K562 (cell line): Measurements from ENCODE around the gene CCM2. TPM values are rescaled to one million over a fixed set of nuclear protein-coding genes. Genes with fewer than 3 reads are reported as not detected.
A peak's percentile ranks its signal among the peaks of the same experiment; 100 is the strongest.

ENCODE experiments used
- ATAC-seq: fragments of 200-7000 bp; cut with Tn5 transposase; 3 replicates; pipeline ENCODE4 v1.9.1; 2020; ENCODE audit warnings: moderate library complexity
- BruUV-seq: library from RNA; stranded (reverse); fragments of 400-500 nt; replicated peaks from 2 replicates; lab custom pipeline; 2021; lab: Mats Ljungman, UMichigan
- CTCF ChIA-PET: fragments of 300-600 bp; formaldehyde crosslinking; extraction: SDS; loops from one replicate; lab custom pipeline; 2021; ENCODE audit warnings: low intra/inter-chr PET ratio; lab: Yijun Ruan, JAX
- POLR2A ChIA-PET: fragments of 300-600, 350-650 bp; sonication (Branson Sonifier 250); formaldehyde crosslinking; extraction: SDS; loops from one replicate; lab custom pipeline; 2021; ENCODE audit warnings: antibody characterized with exemption, inconsistent platforms; lab: Yijun Ruan, JAX
- DNase-seq, 4 experiments: peaks; one replicate each; pipeline versions ENCODE4 v3.0.0 to v3.0.0-alpha.2; 2011 to 2018; ENCODE audit warnings: low spot score in 3 of 4, mixed read lengths in 3 of 4; ENCODE audit errors: extremely low read depth in 1 of 4
- FAIRE-seq: peaks from 2 replicates; lab custom pipeline; 2011; peaks lifted over from hg19 to GRCh38; lab: Jason Lieb, UNC
- H2AFZ ChIP-seq: 2 replicates; pipeline ENCODE4 v1.6.0; 2011; ENCODE audit warnings: low read depth, low read length, control low read depth, inconsistent platforms
- H3K27ac ChIP-seq: fragments of 200-600 bp; 3 replicates; pipeline ENCODE4 v1.8.0; 2011; ENCODE audit warnings: low read depth, mild to moderate bottlenecking, control low read depth, inconsistent platforms, low read length, moderate library complexity, mixed read lengths; ENCODE audit errors: extremely low read depth
- H3K27me3 ChIP-seq, 2 experiments: fragments of 300-600 bp in 1 of 2; 2 replicates in 1 of 2; 3 replicates in 1 of 2; pipeline versions ENCODE4 v1.6.0 to v1.8.0; 2011; ENCODE audit warnings: inconsistent platforms in 2 of 2, low read length in 2 of 2, mild to moderate bottlenecking in 1 of 2, mixed read lengths in 1 of 2, moderate library complexity in 1 of 2; ENCODE audit not compliant: control insufficient read depth in 2 of 2, insufficient read depth in 2 of 2
- H3K36me3 ChIP-seq: fragments of 300-600 bp; 3 replicates; pipeline ENCODE4 v1.8.0; 2011; ENCODE audit warnings: mild to moderate bottlenecking, low read length, inconsistent platforms; ENCODE audit not compliant: control insufficient read depth, insufficient read depth
- H3K4me1 ChIP-seq, 2 experiments: fragments of 200-600 bp in 1 of 2; replicated peaks in 1 of 2; 2 replicates in 1 of 2; 3 replicates in 1 of 2; pipeline versions ENCODE4 v1.5.1 to v1.8.0; 2011; ENCODE audit warnings: inconsistent platforms in 2 of 2, low read length in 2 of 2, mild to moderate bottlenecking in 1 of 2, mixed read lengths in 1 of 2, moderate library complexity in 1 of 2; ENCODE audit not compliant: control insufficient read depth in 2 of 2, insufficient read depth in 2 of 2
- H3K4me2 ChIP-seq: 2 replicates; pipeline ENCODE4 v1.6.1; 2011; ENCODE audit warnings: low read length, control low read depth, inconsistent platforms, mixed read lengths; ENCODE audit not compliant: insufficient read depth
- H3K4me3 ChIP-seq: fragments of 200-600 bp; sonication (generic), shearing (Covaris generic); 2 replicates; pipeline ENCODE4 v1.5.1; 2016; ENCODE audit warnings: control low read depth, inconsistent platforms
- H3K79me2 ChIP-seq: fragments of 200-600 bp; 3 replicates; pipeline ENCODE4 v1.8.0; 2011; ENCODE audit warnings: low read length, inconsistent platforms; ENCODE audit not compliant: control insufficient read depth, insufficient read depth
- H3K9ac ChIP-seq, 2 experiments: 2 replicates each; pipeline versions ENCODE4 v1.6.0 to v1.6.1; 2011; ENCODE audit warnings: low read depth in 2 of 2, low read length in 2 of 2, control low read depth in 1 of 2, inconsistent platforms in 1 of 2, mild to moderate bottlenecking in 1 of 2, mixed read lengths in 1 of 2; ENCODE audit not compliant: insufficient read depth in 1 of 2
- H3K9me1 ChIP-seq: one replicate; pipeline ENCODE4 v1.6.0; 2011; ENCODE audit warnings: inconsistent platforms, mild to moderate bottlenecking, low read length, moderate library complexity; ENCODE audit not compliant: control insufficient read depth, insufficient read depth
- H3K9me3 ChIP-seq: replicated peaks from 2 replicates; pipeline ENCODE4 v1.5.1; 2011; ENCODE audit warnings: low read depth, low read length, inconsistent platforms; ENCODE audit not compliant: control insufficient read depth, insufficient read depth
- H4K20me1 ChIP-seq: replicated peaks from 2 replicates; pipeline ENCODE4 v1.6.1; 2011; ENCODE audit warnings: low read length, inconsistent platforms, mixed read lengths; ENCODE audit not compliant: control insufficient read depth, insufficient read depth
- BCOR ChIP-seq: fragments of 450-650 bp; IDR thresholded peaks from 2 replicates; pipeline ENCODE4 v1.6.1; 2016
- CBX3 ChIP-seq, 2 experiments: IDR thresholded peaks; 1 replicate in 1 of 2; 2 replicates in 1 of 2; pipeline ENCODE4 v1.6.1; 2012; ENCODE audit warnings: inconsistent platforms in 2 of 2, low read length in 2 of 2, borderline replicate concordance in 1 of 2, control low read depth in 1 of 2
- MYC ChIP-seq, 2 experiments: fragments of 250-450 bp in 1 of 2; sonication (Bioruptor Pico) in 1 of 2; IDR thresholded peaks; 2 replicates each; pipeline versions ENCODE4 v1.5.1 to v1.6.1; 2012 to 2021; ENCODE audit warnings: low read depth in 2 of 2, borderline replicate concordance in 1 of 2, improper control_type of control experiment in 1 of 2, low read length in 1 of 2, mild to moderate bottlenecking in 1 of 2, moderate library complexity in 1 of 2
- NFATC3 ChIP-seq: fragments of 450-650 bp; IDR thresholded peaks from 2 replicates; pipeline ENCODE4 v1.6.1; 2017; ENCODE audit warnings: mild to moderate bottlenecking
- OTX1 ChIP-seq: fragments of 450-650 bp; formaldehyde crosslinking; IDR thresholded peaks from 2 replicates; pipeline ENCODE4 v1.4.0; 2022; ENCODE audit warnings: mild to moderate bottlenecking
- PHB2 ChIP-seq: fragments of 450-650 bp; IDR thresholded peaks from 2 replicates; pipeline ENCODE4 v1.6.1; 2017; ENCODE audit warnings: low read depth
- POLR2H ChIP-seq: IDR thresholded peaks from 2 replicates; pipeline ENCODE4 v1.6.1; 2016; ENCODE audit warnings: missing genetic modification characterization, low read depth, mild to moderate bottlenecking, control low read depth, missing compliant biosample characterization, moderate library complexity
- RFX7 ChIP-seq: fragments of 250-450 bp; sonication (Bioruptor Pico); IDR thresholded peaks from 2 replicates; pipeline ENCODE4 v1.5.1; 2021; ENCODE audit warnings: mild to moderate bottlenecking
- ZBTB7A ChIP-seq: IDR thresholded peaks from 2 replicates; pipeline ENCODE4 v1.6.1; 2011; ENCODE audit warnings: low read depth, mild to moderate bottlenecking, low read length, moderate library complexity, borderline replicate concordance; ENCODE audit not compliant: control insufficient read depth
- ZNF146 ChIP-seq: IDR thresholded peaks from one replicate; pipeline ENCODE4 v1.6.1; 2018; ENCODE audit warnings: missing compliant biosample characterization; ENCODE audit not compliant: unreplicated experiment
- ZNF311 ChIP-seq: fragments of 250-450 bp; sonication (Bioruptor Pico); IDR thresholded peaks from 2 replicates; pipeline ENCODE4 v1.4.0; 2020; ENCODE audit warnings: mild to moderate bottlenecking, moderate library complexity
- WGBS: fragments of 100-300 bp; shearing (Covaris generic); methylation state at CpG from one replicate; pipeline ENCODE4 v1.1.6; 2016; ENCODE audit warnings: low coverage, mixed read lengths; ENCODE audit not compliant: insufficient coverage; ENCODE audit errors: missing lambda C conversion rate; 5-methylcytosine and 5-hydroxymethylcytosine counted together
- in situ Hi-C: fragments of 300-500 bp; cut with MboI; formaldehyde crosslinking; loops from 4 replicates; pipeline ENCODE4 v1.15.0; 2018; ENCODE audit warnings: inconsistent platforms, mixed read lengths
- intact Hi-C: fragments of 100-400 bp; cut with micrococcal nuclease; formaldehyde crosslinking; loops from 2 replicates; pipeline ENCODE4 v1.14.2; 2022
- polyA plus RNA-seq, 8 experiments: library from polyadenylated mRNA; depleted of rRNA in 4 of 8; stranded (reverse) in 5 of 8; unstranded in 3 of 8; fragments of >200 nt; fragmentation: Nextera tagmentation in 2 of 8; fragmentation: Illumina TruSeq in 1 of 8; extraction: Ambion mirVana in 2 of 8; extraction: Trizol in 1 of 8; gene quantifications; 2 replicates each; pipeline versions ENCODE4 v1.2.1 to v1.2.3, GENCODE V29; 2011 to 2014; ENCODE audit warnings: inconsistent platforms in 1 of 8, missing spikeins in 1 of 8
- total RNA-seq, 7 experiments: library from RNA; depleted of rRNA in 6 of 7; stranded (reverse); fragments of >200 nt in 6 of 7; fragmentation: Illumina TruSeq in 2 of 7; extraction: Trizol in 2 of 7; gene quantifications; 2 replicates each; pipeline versions ENCODE4 v1.2.1 to v1.2.3, GENCODE V29; 2011 to 2021; ENCODE audit warnings: low replicate concordance in 1 of 7

The CCM2 gene
- total and polyA plus RNA-seq, 9 of the 15 experiments (the other 6 are each of a cell fraction or from before 2014, with no cell fraction given): 0.41 to 38.6 (median 25.9) TPM

GRCh38 chr7:45061352-45061751, 61.4 kb downstream of the CCM2 start:
- no peak for TF ChIP-seq BCOR
- no peak for TF ChIP-seq ZNF311 (CRISPR knock-in tag)
- TF ChIP-seq PHB2: no peak
- no peak for TF ChIP-seq OTX1 (CRISPR knock-in tag)
- TF ChIP-seq, all 486 proteins: peak for 0
- peaks cover 38% of the 10 kb centered on the region for H3K79me2 ChIP-seq
- DNase-seq (no peak), FAIRE-seq (no peak), ATAC-seq (no peak)
- H3K27ac ChIP-seq: no peak overlapping the region
- intact Hi-C loops (no loop called here), in situ Hi-C loops (no loop called here)
- peaks cover 6% of the 10 kb centered on the region for H3K9me1 ChIP-seq
- H3K36me3 ChIP-seq: peaks cover 31% of the 10 kb centered on the region
- no peaks in the 10 kb centered on the region for H3K4me1 ChIP-seq
- no peak overlapping the region for H3K4me3 ChIP-seq
- 96% methylated on average over 2 of the region's 2 CpGs for WGBS
- H2AFZ ChIP-seq: no peak overlapping the region
- no peaks in the 10 kb centered on the region for H3K27me3 ChIP-seq
- H4K20me1 ChIP-seq: no peaks in the 10 kb centered on the region
- ChIA-PET CTCF (no interaction called here), POLR2A (no interaction called here)
- H3K9me3 ChIP-seq: no peaks in the 10 kb centered on the region
- no peak overlapping the region; a peak in 1 of 4 replicates for H3K9ac ChIP-seq
- no peak overlapping the region for H3K4me2 ChIP-seq
- BruUV-seq: no TSS peak

- Histone ChIP-seq H3K79me2 (peaks cover 34% of the 10 kb centered on the region), H4K20me1 (no peaks in the 10 kb centered on the region), H2AFZ (no peak overlapping the region), H3K9ac (peak overlapping the region in 1 of 2 experiments; percentile 17; a peak in 1 of 4 replicates), H3K9me3 (no peaks in the 10 kb centered on the region), H3K4me1 (no peaks in the 10 kb centered on the region), H3K9me1 (peaks cover 6% of the 10 kb centered on the region), H3K36me3 (peaks cover 34% of the 10 kb centered on the region), H3K4me2 (no peak overlapping the region), H3K4me3 (no peak overlapping the region), H3K27ac (no peak overlapping the region), H3K27me3 (no peaks in the 10 kb centered on the region)
- POLR2A ChIA-PET: no interaction called here
- TF ChIP-seq RFX7 (no peak), ZBTB7A (no peak), NFATC3 (no peak), MYC (IDR thresholded peaks at IDR 0.05; ENCODE audit: low read depth, low read length) (no peak), MYC (CRISPR knock-in tag; IDR thresholded peaks at IDR 0.05; ENCODE audit: borderline replicate concordance, low read depth) (no peak), CBX3 (IDR thresholded peaks at IDR 0.05; ENCODE audit: borderline replicate concordance in 1 of 2, low read length in 2 of 2) (no peak), ZNF146 (CRISPR knock-in tag) (no peak), BCOR (no peak), POLR2H (no peak)
- in situ Hi-C loops: no loop called here
- DNase-seq: no peak
- ATAC-seq: no peak
- no TSS peak for BruUV-seq
- CTCF ChIA-PET: no interaction called here
- no peak for FAIRE-seq
- 57% methylated on average over 1 of the region's 1 CpG for WGBS
- intact Hi-C loops: no loop called here
Observed at GRCh38 chr7:45061806-45062425, 61.9 kb downstream of the CCM2 start.
